GM12801 (cell line): ENCODE results near the gene MPG.

Source experiments
- TF ChIP-seq, protein P1 (sequence below): IDR thresholded peaks from one replicate; pipeline ENCODE4 v1.5.1; 2011; ENCODE audit warnings: control low read depth; ENCODE audit not compliant: insufficient read length; ENCODE audit errors: extremely low read depth

Gene MPG

DNA sequence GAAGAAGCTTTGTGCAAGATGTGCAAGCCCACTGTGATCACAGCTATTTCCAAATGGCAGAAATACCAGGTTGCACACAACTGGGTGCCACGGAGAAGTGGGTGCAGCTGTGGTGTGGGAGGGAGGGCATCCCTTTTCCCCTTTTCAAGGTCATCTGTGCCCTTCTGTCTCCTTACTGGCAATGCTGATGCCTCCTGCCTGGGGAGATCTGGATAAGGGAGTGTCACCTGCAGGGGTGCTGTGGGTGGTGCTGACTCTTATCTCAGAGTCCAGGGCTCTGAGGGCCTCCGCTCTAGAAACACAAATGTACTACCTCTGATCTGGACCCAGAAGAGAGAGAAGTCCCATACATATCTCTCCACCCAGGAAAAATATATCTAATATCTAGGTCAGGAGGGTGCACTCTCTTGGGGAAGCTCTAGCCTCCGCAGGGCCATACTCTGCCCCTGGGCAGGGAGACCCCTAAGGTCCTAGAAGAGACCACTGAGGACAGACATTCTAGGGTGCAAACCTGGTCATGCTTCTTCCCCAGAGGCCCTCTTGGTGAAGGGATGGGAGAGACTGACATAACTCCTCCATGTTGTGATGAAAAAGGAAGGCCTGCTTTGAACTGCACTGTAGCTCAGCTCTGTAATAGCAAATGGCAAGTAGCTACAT lies 41.9 kb downstream of the MPG start:
- TF ChIP-seq, protein P1, sequence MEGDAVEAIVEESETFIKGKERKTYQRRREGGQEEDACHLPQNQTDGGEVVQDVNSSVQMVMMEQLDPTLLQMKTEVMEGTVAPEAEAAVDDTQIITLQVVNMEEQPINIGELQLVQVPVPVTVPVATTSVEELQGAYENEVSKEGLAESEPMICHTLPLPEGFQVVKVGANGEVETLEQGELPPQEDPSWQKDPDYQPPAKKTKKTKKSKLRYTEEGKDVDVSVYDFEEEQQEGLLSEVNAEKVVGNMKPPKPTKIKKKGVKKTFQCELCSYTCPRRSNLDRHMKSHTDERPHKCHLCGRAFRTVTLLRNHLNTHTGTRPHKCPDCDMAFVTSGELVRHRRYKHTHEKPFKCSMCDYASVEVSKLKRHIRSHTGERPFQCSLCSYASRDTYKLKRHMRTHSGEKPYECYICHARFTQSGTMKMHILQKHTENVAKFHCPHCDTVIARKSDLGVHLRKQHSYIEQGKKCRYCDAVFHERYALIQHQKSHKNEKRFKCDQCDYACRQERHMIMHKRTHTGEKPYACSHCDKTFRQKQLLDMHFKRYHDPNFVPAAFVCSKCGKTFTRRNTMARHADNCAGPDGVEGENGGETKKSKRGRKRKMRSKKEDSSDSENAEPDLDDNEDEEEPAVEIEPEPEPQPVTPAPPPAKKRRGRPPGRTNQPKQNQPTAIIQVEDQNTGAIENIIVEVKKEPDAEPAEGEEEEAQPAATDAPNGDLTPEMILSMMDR: no peak

DNA sequence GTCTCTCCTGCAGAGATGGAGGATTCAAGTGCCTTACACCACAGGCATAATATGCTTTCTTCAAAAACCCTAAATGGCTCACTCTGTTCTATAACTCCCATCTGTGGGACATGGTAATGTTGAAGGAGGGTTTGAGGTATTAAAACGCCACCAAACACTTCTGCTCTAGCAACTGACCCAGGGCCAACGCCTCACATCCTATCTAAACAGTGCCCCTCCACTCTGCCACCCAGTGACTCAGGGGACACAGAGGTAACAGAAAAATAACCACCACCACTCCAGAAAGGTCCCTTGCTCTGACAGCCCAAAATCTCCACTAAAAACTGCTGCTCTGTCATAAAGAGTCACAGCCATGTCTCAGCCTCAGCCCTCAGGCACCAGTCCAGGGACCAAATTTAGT lies 42.7 kb downstream of the MPG start:
- TF ChIP-seq, protein P1: no peak

DNA sequence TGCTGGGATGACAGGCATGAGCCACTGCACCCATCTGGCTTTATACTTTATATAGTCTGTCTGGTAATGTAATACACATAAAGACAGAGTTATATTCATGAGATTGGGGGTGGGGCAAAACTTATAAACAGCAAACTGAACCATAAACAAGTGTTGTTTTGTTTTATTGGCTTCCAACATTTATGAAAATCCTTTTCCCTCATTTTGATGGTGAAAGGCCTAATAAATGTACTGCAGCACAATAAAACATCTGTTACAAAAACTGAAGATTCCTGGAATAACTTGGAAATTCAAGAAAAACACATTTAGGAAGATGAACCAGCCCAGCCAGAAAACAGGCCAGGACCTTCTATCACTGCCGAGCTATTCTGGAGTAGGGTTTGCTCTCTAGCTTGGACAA lies 44.3 kb downstream of the MPG start:
- TF ChIP-seq, protein P1: no peak

DNA sequence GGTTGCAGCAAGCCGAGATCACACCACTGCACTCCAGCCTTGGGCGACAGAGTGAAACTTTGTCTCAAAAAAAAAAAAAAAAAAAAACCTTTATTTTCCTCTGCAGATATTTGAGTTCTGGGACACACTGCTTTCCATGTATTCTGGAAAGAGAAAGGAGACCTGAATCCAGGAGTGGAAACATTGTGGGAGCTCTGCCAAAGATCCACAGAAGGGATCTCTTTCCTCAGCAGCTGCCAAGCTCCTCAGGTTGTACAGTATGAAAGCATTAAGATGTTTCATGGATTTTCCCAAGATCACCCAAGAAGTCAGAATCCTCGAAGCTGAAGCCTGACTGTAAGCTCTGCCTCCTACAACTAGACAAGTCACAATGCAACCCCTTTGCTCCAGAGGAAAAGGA lies 47.0 kb downstream of the MPG start:
- TF ChIP-seq, protein P1: no peak

DNA sequence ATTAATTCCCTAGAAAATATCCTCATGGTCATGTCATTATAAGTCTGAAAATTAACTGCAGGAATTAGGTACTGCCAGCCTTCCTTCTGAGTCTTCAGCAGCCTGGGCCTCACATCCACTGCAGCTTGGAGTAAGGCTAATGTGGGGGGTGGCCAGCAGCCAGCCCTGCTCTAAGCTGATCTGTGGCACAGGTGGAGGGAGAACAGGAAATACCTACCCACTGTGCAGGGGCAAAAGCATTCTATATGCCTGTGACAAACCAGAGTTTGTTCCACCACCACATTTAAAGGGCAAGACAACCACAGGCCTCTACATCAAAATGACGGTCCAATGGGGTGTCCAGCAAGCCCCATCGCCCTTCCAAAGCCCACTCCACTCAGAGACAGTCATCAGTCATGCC lies 51.0 kb downstream of the MPG start:
- TF ChIP-seq, protein P1: no peak

DNA sequence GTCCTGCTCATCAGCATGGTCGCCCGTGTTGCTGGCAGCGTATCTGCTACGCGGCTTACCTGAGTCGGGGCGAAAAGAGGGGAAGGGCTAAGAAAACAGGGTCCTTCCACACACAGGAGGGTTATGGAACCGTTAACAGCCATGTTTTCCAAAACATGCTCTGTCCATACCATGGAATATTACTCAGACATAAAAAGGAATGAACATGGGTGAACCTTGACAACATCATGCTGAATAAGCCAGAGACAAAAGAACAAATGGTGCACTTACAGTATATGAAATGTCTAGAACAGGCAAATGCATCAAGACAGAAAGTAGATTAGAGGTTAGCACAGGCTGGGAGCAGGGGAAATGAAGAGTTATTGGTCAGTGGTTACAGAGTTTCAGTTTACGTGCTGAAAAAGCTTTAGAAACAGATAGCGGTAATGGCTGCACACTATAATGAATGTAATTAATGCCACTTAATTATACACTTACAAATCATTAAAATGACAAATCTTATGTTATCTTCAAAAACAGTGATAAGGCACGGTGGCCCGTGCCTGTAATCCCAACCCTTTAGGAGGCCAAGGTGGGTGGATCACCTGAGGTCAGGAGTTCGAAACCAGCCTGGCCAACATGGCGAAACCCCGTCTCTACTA lies 52.6 kb downstream of the MPG start:
- TF ChIP-seq, protein P1: no peak

DNA sequence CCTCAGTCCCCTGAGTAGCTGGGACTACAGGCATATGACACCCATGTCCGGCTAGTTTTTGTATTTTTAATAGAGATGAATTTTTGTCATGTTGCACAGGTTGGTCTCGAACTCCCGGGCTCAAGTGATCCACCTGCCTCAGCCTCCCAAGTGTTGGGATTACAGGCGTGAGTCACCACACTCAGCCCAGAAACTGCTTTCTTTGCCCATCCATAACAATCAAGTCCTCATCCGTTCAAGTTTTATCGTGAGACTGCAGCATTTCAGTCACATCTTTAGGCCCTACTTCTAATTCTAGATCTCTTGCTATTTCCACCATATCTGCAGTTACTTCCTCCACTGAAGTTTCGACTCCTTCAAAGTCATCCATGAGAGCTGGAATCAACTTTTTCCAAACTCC lies 54.1 kb downstream of the MPG start:
- TF ChIP-seq, protein P1: no peak
